OCI-LY1 (cell line): ENCODE measurements around the gene ASPSCR1.

Source experiments
- CTCF ChIP-seq: fragments of 200-600 bp; sonication (generic), shearing (Covaris generic); IDR thresholded peaks from 2 replicates; pipeline ENCODE4 v1.5.1; 2017; ENCODE audit warnings: mild to moderate bottlenecking, antibody characterized with exemption, low read length, moderate library complexity, mixed read lengths
- EZH2 ChIP-seq: fragments of 200-600 bp; sonication (generic), shearing (Covaris generic); IDR thresholded peaks from 2 replicates; pipeline ENCODE4 v1.8.0; 2017; ENCODE audit warnings: borderline replicate concordance, mixed run types, mild to moderate bottlenecking, antibody characterized with exemption, low read length, moderate library complexity, mixed read lengths

- TF ChIP-seq CTCF, result peak; percentile 17; the same call in 1 of the 2 replicates
- TF ChIP-seq EZH2, result no peak
Observed at GRCh38 chr17:82014432-82014831, 37.0 kb downstream of the ASPSCR1 start.
